ENCODE results near the gene HIP1.
"Not testable (repeated sequence)": the region's sequence is repeated elsewhere in the genome, so short reads cannot be mapped to it uniquely, and the experiment has no call there.

HIP1 gene

DNA sequence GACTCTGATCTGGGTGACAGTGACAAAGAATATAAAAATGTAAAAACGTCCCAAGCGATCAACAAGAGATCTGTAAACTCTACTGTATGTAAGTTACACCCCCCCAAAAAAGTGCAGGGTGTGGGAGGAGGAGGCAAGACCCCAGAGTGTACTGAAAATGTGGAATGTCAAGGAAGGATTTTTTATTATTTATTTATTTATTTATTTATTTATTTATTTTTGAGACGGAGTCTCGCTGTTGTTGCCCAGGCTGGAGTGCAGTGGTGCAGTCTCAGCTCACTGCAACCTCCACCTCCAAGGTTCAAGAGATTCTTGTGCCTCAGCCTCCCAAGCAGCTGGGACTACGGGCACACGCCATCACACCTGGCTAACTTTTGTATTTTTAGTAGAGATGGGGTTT lies 181.9 kb downstream of the HIP1 start:
- H3K4me3 Mint-ChIP-seq, H3K27ac Mint-ChIP-seq, H3K9me3 Mint-ChIP-seq, H3K4me1 Mint-ChIP-seq, ATAC-seq, H3K27me3 Mint-ChIP-seq: not testable (repeated sequence)
- H3K36me3 Mint-ChIP-seq: peaks cover 16% of the 10 kb centered on the region

DNA sequence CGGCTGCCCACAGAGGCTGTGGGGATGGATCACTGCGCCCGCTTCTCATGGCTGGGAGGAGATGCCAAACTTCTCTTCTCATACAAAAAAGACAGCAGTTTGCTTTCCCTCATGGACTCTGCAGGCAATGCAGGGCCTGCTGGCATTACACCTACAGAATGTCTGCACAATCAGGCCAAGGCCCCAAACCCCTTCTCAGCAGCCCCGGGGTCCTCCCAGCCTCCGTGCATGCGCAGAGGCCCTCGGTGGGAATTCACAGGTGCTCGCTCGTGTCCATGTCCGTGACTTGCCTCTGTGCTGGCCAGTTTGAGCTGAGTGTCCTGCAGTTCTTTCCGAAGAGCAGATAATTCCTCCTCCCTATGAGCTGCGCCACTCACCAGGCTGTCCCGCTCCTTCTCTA lies 183.0 kb downstream of the HIP1 start:
- Mint-ChIP-seq H3K9me3 (no peaks in the 10 kb centered on the region), H3K27ac (no peak overlapping the region), H3K4me3 (no peak overlapping the region), H3K27me3 (no peaks in the 10 kb centered on the region), H3K4me1 (no peaks in the 10 kb centered on the region), H3K36me3 (peaks cover 7% of the 10 kb centered on the region)
- ATAC-seq: no peak

DNA sequence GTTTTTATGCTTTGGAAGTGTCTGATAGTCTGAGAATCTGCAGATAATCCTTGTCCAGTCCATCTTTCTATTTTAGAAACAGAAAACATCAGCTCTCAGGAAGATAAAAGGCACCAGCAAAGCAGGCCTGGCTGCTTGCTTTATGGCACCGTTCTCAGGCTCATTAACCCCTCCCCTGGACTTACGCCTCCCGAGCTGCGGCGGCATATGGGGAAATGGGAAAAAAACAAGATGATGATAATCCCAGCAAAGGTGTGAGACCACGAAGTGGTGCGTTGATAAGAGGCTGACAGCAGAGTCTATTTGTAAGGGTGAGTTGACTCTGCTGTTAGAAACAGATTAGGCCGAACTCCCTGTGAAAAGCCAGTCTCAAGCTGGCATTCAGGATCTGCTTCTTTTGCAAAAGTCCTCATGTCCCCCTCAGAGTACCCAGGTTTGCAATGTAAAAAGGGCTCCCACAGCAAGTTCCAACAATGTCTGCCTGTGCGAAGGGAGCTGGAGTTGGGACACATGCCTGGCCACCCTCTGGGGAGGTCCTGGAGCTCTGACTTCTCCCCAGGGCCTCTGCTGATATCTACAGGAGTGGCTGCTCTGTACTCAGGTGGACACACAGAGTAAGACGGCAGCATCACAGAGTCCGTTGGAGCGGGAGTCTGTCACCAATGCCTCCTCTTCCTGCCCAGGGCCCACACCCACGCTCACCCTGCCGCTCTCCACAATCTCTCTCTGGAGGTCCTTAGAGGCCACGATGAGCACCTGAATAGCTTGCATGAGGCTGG lies 192.3 kb downstream of the HIP1 start:
- Mint-ChIP-seq H3K4me3 (no peak overlapping the region), H3K4me1 (peaks cover 7% of the 10 kb centered on the region), H3K27ac (no peak overlapping the region), H3K36me3 (no peaks in the 10 kb centered on the region), H3K27me3 (no peaks in the 10 kb centered on the region), H3K9me3 (no peaks in the 10 kb centered on the region)
- no peak for ATAC-seq

DNA sequence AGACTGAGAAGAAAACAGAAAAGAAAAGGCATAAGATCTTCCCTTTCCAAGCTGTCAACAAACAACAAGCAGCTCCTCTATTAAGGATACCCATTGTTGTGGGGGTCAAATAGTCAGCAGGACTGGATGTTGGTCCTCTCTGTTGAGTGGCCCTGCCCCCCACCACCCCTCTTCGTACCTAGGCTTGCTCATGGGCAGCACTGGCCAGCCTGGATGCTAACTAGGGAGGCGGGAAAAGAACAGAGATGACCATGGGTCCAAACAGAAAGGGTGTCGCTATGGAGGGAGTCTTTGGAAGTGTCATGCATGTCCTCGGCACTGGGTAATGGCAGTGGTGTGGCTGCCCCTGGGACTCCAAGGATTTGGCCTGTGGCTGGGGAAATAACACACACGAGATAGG lies 201.0 kb downstream of the HIP1 start:
- no peak for ATAC-seq
- peaks cover 6% of the 10 kb centered on the region for H3K36me3 Mint-ChIP-seq
- no peaks in the 10 kb centered on the region for H3K27me3 Mint-ChIP-seq
- no peak overlapping the region for H3K27ac Mint-ChIP-seq
- H3K4me3 Mint-ChIP-seq: no peak overlapping the region
- H3K9me3 Mint-ChIP-seq: no peaks in the 10 kb centered on the region
- peaks cover 7% of the 10 kb centered on the region for H3K4me1 Mint-ChIP-seq

DNA sequence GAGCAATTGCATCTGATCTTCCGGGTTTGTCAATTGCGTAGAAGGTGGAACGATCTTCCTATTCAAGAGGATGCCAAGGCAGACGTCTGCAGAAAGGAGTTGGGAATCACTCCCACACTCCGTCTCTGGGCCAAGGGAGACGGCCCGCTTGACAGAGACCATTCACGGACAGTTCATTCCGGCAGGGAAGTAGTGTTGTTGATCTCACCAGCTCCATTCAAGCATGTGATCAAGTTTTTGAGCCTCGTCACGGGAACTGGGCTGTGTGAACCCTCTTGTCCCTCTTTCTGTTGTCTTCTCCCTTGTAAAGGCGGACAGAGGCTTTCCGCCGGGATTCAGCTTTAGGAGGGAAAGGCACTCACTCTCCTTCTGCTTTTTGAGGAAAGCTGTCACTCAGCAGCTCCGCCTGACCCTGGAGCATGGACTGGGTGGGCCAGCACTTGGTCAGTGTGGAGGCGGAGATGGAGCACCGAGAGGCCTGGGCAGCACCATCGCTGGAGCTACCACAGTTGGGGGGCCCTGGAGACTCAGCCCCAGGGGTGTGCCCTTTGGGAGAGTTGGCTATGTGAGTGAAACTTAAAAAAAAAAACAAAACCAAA lies 201.7 kb downstream of the HIP1 start:
- Mint-ChIP-seq H3K4me3 (no peak overlapping the region), H3K36me3 (peaks cover 6% of the 10 kb centered on the region), H3K27me3 (no peaks in the 10 kb centered on the region), H3K27ac (no peak overlapping the region), H3K9me3 (no peaks in the 10 kb centered on the region), H3K4me1 (peaks cover 7% of the 10 kb centered on the region)
- ATAC-seq: no peak

DNA sequence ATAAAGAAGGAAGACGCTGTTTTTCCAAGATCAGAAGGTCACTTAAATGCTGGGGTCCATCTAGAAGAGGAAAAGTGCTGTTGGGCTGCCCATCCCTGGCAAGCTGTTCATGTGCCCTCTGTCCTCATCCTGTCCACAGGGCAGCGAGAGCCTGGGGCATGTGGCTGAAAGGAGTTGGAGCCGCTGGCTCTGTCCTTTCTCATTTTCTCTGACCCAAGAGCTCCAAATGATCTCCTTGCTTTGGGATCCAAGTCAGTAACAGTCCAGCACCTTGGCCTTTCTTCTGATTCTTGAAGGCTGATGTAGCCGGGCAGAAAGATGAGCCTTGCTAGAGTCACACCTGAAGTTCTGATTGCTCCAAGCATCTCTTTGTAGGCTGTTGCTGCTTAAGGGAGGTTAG lies 202.2 kb downstream of the HIP1 start:
- Mint-ChIP-seq H3K9me3 (no peaks in the 10 kb centered on the region), H3K4me1 (peaks cover 7% of the 10 kb centered on the region), H3K27me3 (no peaks in the 10 kb centered on the region), H3K36me3 (peaks cover 6% of the 10 kb centered on the region), H3K4me3 (no peak overlapping the region), H3K27ac (no peak overlapping the region)
- ATAC-seq: no peak

DNA sequence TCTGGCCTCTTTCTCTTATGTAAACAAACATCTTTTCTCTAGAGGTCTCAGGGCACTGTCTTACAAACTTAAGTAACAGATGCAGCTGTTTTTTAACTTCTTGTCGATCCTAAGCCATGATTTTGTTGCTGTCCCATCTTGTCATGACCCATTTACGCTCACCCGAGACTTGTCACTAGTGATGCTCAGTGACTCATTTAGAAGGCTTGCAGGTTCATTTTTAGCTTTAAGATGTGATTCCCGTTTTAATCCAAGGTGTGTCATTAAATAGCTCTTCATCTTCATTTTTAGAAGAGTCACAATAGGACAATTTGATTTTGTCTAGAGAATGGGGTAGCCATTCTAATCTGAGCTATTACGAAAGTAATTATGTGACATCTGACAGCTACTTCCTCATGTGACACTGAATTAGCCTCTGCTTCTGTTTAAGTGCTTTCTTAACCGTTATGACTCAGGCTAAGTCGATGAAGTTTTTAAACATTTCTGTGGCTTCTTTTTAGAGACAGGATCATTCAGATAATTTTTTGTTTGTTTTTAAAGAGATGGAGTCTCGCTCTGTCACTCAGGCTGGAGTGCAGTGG lies 203.9 kb downstream of the HIP1 start:
- Mint-ChIP-seq H3K27ac (peak overlapping the region; percentile 63), H3K9me3 (no peaks in the 10 kb centered on the region)

DNA sequence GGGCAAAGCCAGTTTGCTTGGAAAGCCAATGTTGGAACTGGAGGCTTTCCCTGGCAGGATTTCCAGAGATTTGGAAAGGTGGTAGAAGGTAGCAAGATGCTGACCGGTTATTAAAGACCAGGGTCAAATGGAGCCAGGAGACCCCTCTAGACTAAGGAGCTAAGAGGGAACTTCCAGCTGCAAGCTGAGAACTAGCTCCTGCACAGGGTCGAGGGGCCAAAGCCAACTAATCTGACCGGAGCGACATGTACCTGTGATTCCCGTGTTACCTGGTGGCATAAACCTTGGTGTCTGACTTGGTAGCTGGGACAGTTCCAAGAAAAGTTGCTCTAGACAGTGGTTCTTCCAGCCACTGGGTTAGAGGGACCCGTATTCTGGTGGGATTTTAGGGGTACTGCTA lies 204.8 kb downstream of the HIP1 start:
- H3K4me3 Mint-ChIP-seq: no peak overlapping the region
- no peak overlapping the region for H3K27ac Mint-ChIP-seq
- no peak for ATAC-seq
- H3K36me3 Mint-ChIP-seq: no peaks in the 10 kb centered on the region
- no peaks in the 10 kb centered on the region for H3K27me3 Mint-ChIP-seq
- H3K4me1 Mint-ChIP-seq: peaks cover 7% of the 10 kb centered on the region
- H3K9me3 Mint-ChIP-seq: no peaks in the 10 kb centered on the region

More for the DNA sequence above, 203.9 kb downstream of the HIP1 start:
- H3K27me3 Mint-ChIP-seq: no peaks in the 10 kb centered on the region
- H3K4me3 Mint-ChIP-seq: peak overlapping the region; percentile 40
- H3K4me1 Mint-ChIP-seq: peaks cover 7% of the 10 kb centered on the region
- ATAC-seq: peak; percentile 93
- H3K36me3 Mint-ChIP-seq: peaks cover 6% of the 10 kb centered on the region

DNA sequence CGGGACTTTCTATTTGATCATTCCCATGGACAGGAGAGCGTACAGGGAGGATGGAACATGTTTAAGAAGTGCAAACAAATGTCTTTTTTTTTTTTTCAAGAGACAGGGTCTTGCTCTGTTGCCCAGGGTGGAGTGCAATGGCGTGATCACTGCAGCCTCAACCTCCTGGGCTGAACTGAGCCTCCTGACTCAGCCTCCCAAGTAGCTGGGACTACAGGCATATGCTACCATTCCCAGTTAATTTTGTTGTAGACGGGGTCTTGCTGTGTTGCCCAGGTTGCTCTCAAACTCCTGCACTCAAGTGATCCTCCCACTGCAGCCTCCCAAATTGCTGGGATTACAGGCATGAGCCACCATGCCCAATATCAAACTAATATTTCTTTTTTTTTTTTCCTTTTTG lies 206.1 kb downstream of the HIP1 start:
- Mint-ChIP-seq H3K4me3 (no peak overlapping the region), H3K9me3 (no peaks in the 10 kb centered on the region), H3K4me1 (peaks cover 13% of the 10 kb centered on the region), H3K27ac (no peak overlapping the region), H3K36me3 (no peaks in the 10 kb centered on the region), H3K27me3 (no peaks in the 10 kb centered on the region)
- no peak for ATAC-seq

DNA sequence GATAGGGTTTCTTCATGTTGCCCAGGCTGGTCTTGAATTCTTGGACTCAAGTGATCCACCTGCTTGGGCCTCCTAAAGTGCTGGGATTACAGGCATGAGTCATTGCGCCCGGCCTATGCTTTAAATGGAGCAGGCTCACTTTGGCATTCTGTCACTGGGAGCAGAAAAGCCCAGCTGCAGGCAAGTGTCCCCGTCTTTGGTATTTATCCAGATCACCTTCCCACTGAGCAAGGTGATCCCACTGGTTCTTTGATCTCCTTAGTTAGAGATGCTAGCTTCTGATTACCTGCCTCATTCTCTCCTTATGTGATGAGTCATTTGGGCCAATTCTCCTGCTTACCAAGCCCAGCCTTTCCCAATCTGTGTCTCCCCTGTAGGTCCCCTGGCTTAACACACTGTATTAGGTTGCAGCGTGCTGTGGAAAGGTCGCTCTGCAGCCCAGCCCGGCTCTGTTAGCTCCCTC lies 207.4 kb downstream of the HIP1 start:
- Mint-ChIP-seq H3K27me3 (no peaks in the 10 kb centered on the region), H3K9me3 (no peaks in the 10 kb centered on the region), H3K4me3 (no peak overlapping the region), H3K36me3 (no peaks in the 10 kb centered on the region), H3K27ac (no peak overlapping the region), H3K4me1 (peaks cover 25% of the 10 kb centered on the region)
- ATAC-seq: no peak

DNA sequence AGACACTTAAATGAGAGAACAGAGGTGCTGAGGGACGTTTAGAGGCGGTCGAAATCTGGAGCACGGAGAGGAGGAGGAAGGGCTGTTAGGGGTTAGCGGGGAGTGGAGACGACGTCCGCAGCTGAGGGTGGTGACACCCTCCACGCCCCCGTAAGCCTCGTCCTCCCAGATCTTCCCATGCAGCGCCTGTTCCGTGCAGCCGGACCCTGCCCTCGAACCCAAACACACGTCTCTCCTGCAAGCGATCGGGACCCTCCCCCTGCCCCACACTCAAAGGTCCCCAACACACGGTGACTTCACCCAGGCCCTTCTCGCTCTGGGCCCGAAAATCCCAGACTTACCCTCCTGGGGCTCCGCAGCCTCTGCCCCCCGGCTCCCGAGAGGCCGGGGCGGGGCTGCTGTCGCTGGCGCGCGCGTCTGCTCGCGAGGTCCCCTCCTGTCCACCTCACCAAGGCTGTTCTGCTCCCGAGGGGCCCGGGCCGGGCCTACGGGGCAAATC lies 211.5 kb downstream of the HIP1 start:
- not testable (repeated sequence) for H3K27me3 Mint-ChIP-seq, ATAC-seq, H3K9me3 Mint-ChIP-seq
- H3K27ac Mint-ChIP-seq: peak overlapping the region; percentile 88
- H3K4me1 Mint-ChIP-seq: peaks cover 44% of the 10 kb centered on the region
- H3K36me3 Mint-ChIP-seq: peaks cover 30% of the 10 kb centered on the region
- peak overlapping the region; percentile 87 for H3K4me3 Mint-ChIP-seq

DNA sequence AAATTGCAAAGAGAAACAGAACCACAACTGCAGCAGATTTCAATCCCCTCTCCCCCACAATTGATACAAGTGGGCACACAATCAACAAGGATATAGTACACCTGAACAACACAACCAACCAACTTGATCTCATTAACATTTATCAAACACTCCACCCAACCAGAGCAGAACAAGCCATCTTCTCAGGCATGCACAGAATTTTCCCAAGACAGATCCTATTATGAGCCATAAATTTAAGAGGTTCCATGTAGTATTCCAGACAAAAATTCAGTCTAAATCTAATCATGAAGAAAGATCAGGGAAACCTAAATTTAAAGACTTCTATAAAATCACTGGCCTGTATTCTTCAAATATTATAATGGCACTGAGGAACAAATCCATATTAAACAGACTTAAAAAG lies 217.0 kb downstream of the HIP1 start:
- ATAC-seq, H3K27ac Mint-ChIP-seq, H3K4me3 Mint-ChIP-seq, H3K9me3 Mint-ChIP-seq, H3K27me3 Mint-ChIP-seq: not testable (repeated sequence)
- Mint-ChIP-seq H3K4me1 (peaks cover 49% of the 10 kb centered on the region), H3K36me3 (peaks cover 63% of the 10 kb centered on the region)

DNA sequence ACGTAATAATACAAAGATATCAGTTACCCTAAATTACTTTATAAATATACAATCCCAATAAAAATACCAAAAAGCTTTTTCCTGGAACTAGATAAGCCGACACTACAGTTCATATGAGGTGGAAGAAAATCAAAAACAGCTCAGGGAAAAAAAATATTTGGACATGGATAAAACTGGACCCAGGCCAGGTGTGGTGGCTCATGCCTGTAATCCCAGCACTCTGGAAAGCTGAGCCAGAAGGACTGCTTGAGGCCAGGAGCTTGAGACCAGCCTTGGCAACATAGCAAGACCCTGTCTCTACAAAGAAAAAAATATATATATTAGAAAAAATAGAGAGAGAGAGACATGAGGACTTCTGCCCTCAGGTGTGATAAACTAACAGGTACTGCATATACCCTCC lies 219.9 kb downstream of the HIP1 start:
- peaks cover 45% of the 10 kb centered on the region for H3K36me3 Mint-ChIP-seq
- peaks cover 30% of the 10 kb centered on the region for H3K4me1 Mint-ChIP-seq
- H3K27me3 Mint-ChIP-seq, H3K27ac Mint-ChIP-seq, H3K9me3 Mint-ChIP-seq, H3K4me3 Mint-ChIP-seq, ATAC-seq: not testable (repeated sequence)

DNA sequence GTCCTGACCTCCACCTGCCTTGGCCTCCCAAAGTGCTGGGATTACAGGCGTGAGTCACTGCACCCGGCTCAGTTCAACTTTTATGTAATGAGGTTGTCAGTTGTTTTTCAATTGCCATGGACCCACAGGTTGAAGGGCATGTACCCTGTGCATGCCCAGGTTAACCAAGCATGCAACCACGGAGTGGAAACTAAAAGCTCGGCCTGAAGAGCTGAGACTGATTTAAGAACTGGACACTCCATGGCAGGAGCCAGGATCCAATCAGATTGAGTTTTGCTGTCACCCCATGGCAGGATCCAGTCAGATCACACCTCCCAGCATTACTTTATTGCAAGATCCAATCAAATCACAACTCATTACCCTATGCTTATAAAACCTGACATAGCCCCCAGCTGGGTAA lies 229.7 kb downstream of the HIP1 start:
- H3K27ac Mint-ChIP-seq, H3K4me3 Mint-ChIP-seq, H3K36me3 Mint-ChIP-seq, H3K4me1 Mint-ChIP-seq, H3K27me3 Mint-ChIP-seq, H3K9me3 Mint-ChIP-seq: not testable (repeated sequence)
- ATAC-seq: peak; percentile 74

DNA sequence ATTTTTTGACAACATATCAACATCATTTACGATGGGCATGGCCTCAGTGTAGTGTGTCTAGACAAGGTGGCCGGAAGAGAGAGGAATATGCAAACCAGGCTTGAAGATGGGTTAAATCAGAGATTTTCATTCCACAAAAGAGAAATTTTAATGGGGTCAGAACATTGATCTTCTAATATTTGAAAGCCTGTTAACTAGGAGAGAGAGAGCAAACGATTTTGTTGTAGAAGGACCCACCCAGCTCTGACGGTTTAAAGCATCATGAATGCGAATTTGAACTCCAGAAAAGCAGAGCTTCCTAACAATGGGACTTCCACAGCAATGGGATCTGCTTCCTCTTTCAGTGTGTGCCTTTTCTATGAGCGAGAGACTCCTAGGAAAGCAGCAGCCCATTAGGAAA lies 246.7 kb downstream of the HIP1 start, which contains the start of gene SPDYE5:
SPDYE5 (plus strand) TSS at position 301 of the 400 bp plus-strand sequence. CDS start 1,728 bp downstream, outside the sequence.
- not testable (repeated sequence) for H3K4me3 Mint-ChIP-seq, H3K4me1 Mint-ChIP-seq, H3K27ac Mint-ChIP-seq, H3K27me3 Mint-ChIP-seq, ATAC-seq, H3K9me3 Mint-ChIP-seq
- peaks cover 10% of the 10 kb centered on the region for H3K36me3 Mint-ChIP-seq

All from stimulated activated memory B cell treated with anti-CD40 and anti-IgM and Interleukin-4, amounts not matched to agents 10 μg/mL and 1 μg/mL and 100 μg/mL, for 72 hours (primary cell).